ENCODE results near the gene SLC10A7. TPM values are rescaled to one million over a fixed set of nuclear protein-coding genes. Genes with fewer than 3 reads are reported as not detected.

SLC10A7 gene
- total RNA-seq, 1 donor: 18.2 TPM

- DNase-seq (ENCODE audit: low read depth): no peak
- H3K4me3 ChIP-seq (ENCODE audit: low read depth, low read length): no peak overlapping the region
- TF ChIP-seq, protein P1, sequence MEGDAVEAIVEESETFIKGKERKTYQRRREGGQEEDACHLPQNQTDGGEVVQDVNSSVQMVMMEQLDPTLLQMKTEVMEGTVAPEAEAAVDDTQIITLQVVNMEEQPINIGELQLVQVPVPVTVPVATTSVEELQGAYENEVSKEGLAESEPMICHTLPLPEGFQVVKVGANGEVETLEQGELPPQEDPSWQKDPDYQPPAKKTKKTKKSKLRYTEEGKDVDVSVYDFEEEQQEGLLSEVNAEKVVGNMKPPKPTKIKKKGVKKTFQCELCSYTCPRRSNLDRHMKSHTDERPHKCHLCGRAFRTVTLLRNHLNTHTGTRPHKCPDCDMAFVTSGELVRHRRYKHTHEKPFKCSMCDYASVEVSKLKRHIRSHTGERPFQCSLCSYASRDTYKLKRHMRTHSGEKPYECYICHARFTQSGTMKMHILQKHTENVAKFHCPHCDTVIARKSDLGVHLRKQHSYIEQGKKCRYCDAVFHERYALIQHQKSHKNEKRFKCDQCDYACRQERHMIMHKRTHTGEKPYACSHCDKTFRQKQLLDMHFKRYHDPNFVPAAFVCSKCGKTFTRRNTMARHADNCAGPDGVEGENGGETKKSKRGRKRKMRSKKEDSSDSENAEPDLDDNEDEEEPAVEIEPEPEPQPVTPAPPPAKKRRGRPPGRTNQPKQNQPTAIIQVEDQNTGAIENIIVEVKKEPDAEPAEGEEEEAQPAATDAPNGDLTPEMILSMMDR (IDR thresholded peaks at IDR 0.05; ENCODE audit: insufficient read depth, low read length): no peak
Measured at GRCh38 chr4:146436423-146437162, 85.1 kb downstream of the SLC10A7 start.

DNA sequence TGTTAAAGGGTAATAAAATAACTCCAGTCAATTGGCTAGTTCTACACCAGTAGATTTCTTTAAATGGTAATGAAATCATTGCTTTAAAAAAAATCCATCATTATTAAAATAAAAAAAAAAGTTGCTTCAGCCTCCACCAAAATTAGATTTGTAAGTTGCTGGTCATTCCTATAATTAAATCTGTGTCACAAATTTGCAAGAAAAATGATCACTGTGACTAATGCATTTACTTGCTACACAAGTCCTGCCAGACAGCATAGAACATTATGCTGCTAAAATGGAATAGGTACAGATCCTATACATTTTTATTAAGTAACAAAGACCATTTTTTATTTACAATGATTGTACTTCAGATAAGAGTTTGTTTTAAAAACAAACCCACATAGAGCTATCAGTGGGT, 85.8 kb downstream of the SLC10A7 start:
- H3K4me3 ChIP-seq (ENCODE audit: low read depth, low read length): no peak overlapping the region
- no peak for DNase-seq (ENCODE audit: low read depth)
- TF ChIP-seq, protein P1 (IDR thresholded peaks at IDR 0.05; ENCODE audit: insufficient read depth, low read length): no peak

DNA sequence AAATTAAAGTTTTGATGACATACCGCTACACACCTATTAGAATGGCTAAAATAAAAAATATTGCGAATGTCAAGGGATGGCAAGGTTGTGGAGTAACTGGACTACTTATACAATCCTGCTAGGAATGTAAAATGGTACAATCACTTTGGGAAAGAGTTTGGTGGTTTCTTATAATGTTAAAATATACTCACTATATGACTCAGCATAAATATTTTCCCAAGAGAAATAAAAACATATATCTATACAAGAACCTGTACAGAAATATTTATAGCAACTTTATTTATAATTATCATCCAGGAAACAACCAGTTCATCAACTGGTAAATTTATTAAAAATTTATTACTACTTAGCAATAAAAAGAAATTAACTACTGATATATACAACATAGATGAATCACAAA, 89.7 kb downstream of the SLC10A7 start:
- TF ChIP-seq, protein P1 (IDR thresholded peaks at IDR 0.05; ENCODE audit: insufficient read depth, low read length): no peak
- H3K4me3 ChIP-seq (ENCODE audit: low read depth, low read length): no peak overlapping the region

GRCh38 chr4:146428298-146428697, 93.4 kb downstream of the SLC10A7 start:
- TF ChIP-seq, protein P1 (IDR thresholded peaks at IDR 0.05; ENCODE audit: insufficient read depth, low read length): no peak
- H3K4me3 ChIP-seq (ENCODE audit: low read depth, low read length): no peak overlapping the region
- DNase-seq (ENCODE audit: low read depth): no peak

More for the DNA sequence above, 89.7 kb downstream of the SLC10A7 start:
- no peak for DNase-seq (ENCODE audit: low read depth)

GRCh38 chr4:146417822-146418221, 103.9 kb downstream of the SLC10A7 start:
- TF ChIP-seq, protein P1 (IDR thresholded peaks at IDR 0.05; ENCODE audit: insufficient read depth, low read length): no peak

GRCh38 chr4:146415829-146416228, 105.9 kb downstream of the SLC10A7 start:
- DNase-seq (ENCODE audit: low read depth): no peak
- TF ChIP-seq, protein P1 (IDR thresholded peaks at IDR 0.05; ENCODE audit: insufficient read depth, low read length): no peak
- no peak overlapping the region for H3K4me3 ChIP-seq (ENCODE audit: low read depth, low read length)

More at GRCh38 chr4:146417822-146418221, 103.9 kb downstream of the SLC10A7 start:
- no peak overlapping the region for H3K4me3 ChIP-seq (ENCODE audit: low read depth, low read length)
- no peak for DNase-seq (ENCODE audit: low read depth)
